Stimulated activated CD8-positive, alpha-beta memory T cell treated with anti-CD3 and anti-CD28 coated beads, Interleukin-4, amount 100 ng/mL, for 4 hours (primary cell): ENCODE results near the gene LRRC8E.
A peak's percentile ranks its signal among the peaks of the same experiment; 100 is the strongest.
"Not testable (repeated sequence)": the region's sequence is repeated elsewhere in the genome, so short reads cannot be mapped to it uniquely, and the experiment has no call there.

Source experiments
- DNase-seq, 2 donors: peaks; one replicate each; pipeline ENCODE4 v3.0.0-alpha.2; 2020; ENCODE audit warnings: low read depth in 2 of 2, low spot score in 1 of 2

LRRC8E gene

GRCh38 chr19:7907544-7907943 is 19.2 kb downstream of the LRRC8E start:
- no peak for DNase-seq

DNA sequence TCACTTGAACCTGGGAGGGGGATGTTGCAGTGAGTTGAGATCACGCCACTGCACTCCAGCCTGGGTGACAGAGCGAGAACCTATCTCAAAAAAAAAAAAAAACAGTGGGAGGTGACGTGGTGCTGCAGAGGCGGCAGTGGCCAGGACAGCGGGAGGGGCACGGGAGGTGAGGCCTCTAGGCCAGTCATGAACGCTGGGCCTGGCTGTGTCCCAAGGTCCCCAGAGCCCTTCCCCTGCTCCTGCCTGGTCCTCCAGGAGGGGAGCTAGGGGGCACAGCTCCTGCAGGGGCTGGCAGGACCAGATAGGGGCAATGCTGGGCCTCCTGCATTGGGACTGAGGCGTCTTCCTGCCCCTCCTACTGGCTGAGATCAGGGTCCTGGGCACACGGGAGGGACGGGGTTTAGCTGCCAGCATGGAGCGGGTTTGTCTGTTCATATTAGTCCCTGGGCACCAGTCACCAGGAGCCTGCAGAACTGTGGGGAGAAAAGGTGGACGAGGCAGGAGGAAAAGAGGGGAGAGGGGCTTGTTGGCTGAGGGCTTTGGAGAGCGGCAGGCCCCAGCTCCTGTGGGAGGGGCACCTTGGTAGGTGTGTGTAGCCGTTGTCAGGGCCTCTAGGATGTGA is 19.9 kb downstream of the LRRC8E start:
- DNase-seq: no peak

- DNase-seq: no peak
Measured at GRCh38 chr19:7908742-7909461, 20.6 kb downstream of the LRRC8E start.

DNA sequence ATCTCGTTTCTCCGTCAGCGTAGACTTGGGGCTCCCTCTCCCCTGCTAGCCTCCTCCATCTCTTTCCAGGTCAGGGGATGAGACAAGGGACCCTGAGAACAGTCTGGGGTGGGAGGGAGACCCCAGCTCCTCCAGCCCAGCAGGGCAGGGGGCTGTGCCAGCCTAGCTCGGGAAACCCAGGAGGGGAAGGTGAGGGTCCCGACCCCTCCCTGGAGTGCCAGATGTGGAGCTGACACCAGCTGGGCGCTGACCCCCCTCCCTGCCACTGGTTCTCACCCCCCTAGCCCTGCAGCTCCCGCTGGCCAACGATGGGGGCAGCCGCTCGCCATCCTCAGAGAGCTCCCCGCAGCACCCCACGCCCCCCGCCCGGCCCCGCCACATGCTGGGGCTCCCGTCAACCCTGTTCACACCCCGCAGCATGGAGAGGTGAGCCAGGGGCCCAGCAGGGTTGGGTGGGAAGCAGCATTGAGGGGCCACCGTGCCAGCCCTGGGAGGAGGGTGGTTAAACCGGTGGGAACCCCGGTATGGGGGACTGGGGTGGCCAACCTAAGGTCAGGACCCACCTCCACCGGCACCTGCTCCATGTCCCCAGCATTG is 21.3 kb downstream of the LRRC8E start:
- DNase-seq: no peak

GRCh38 chr19:7910321-7911161 is 22.2 kb downstream of the LRRC8E start:
- no peak for DNase-seq

- DNase-seq: no peak
Measured at GRCh38 chr19:7911508-7912143, 23.3 kb downstream of the LRRC8E start.

DNA sequence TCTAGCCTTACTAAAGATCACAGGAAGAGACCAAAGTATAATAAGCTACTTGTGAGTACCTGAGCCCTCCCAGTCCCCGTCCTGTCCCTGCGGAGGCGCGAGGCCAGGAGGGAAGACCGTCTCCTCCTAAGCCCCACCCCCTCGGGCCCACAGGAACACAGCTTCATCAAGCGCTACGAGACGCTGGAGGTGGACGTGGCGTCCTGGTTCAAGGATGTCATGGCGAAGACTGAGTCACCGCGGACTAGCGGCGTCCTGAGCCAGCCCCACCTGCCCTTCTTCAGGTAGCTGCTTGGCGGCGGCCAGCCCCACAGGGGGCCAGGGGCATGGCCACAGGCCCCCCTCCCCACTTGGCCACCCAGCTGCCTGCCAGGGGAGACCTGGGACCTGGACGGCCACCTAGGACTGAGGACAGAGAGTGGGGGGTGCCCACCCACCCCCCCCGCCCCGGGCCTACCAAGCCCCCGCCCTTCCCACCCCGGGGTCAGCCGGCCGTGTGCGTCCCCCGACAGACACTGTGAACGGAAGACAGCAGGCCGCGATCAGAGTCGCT is 23.9 kb downstream of the LRRC8E start:
- no peak for DNase-seq

- no peak for DNase-seq
Measured at GRCh38 chr19:7912697-7913564, 24.6 kb downstream of the LRRC8E start.

- no peak for DNase-seq
Measured at GRCh38 chr19:7913652-7914051, 25.3 kb downstream of the LRRC8E start.

DNA sequence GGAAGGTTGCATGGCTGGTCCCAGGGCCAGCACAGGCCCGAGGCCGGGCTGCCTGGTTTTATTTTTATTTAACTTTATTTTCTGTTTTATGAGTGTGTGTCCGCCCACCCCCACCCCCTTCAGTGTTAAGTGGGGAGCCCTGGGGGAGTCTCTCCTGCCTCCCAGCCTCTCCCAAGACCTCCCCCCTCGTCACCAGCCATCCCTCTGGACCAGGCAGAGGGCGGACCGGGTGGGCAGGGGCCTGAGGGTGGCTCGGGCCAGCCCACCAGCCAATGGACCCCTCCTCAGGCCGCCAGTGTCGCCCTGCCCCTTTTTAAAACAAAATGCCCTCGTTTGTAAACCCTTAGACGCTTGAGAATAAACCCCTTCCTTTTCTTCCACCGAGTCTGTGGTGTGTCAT is 25.8 kb downstream of the LRRC8E start:
- no peak for DNase-seq

DNA sequence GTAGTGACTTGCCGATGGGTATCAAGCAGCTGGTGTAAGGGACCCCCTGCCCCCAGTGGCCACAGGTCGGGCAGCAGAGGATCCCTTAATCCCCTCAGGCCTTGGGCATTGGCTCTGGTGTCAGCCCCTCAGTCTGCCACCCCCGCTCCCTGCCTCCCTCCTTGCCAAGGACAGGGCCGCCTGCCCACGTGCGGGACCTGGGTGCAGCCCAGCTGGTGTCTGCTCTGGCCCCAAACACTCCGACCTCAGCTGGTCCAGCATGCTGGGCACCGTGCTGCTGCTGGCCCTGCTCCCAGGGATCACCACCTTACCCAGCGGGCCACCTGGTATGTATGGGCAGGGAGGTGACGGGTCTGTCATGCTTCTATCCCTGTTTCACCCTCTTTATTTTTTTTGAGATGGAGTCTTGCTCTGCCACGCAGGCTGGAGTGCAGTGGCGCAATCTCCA is 26.3 kb downstream of the LRRC8E start, which contains the start of gene TGFBR3L:
Gene TGFBR3L (plus strand): TSS at position 233 of the 448 bp plus-strand sequence.
- DNase-seq: no peak

- DNase-seq: no peak
Measured at GRCh38 chr19:7915250-7916102, 27.2 kb downstream of the LRRC8E start.

GRCh38 chr19:7916103-7916954 is 28.0 kb downstream of the LRRC8E start:
- no peak for DNase-seq

GRCh38 chr19:7916955-7917266 is 28.6 kb downstream of the LRRC8E start:
- DNase-seq: no peak

DNA sequence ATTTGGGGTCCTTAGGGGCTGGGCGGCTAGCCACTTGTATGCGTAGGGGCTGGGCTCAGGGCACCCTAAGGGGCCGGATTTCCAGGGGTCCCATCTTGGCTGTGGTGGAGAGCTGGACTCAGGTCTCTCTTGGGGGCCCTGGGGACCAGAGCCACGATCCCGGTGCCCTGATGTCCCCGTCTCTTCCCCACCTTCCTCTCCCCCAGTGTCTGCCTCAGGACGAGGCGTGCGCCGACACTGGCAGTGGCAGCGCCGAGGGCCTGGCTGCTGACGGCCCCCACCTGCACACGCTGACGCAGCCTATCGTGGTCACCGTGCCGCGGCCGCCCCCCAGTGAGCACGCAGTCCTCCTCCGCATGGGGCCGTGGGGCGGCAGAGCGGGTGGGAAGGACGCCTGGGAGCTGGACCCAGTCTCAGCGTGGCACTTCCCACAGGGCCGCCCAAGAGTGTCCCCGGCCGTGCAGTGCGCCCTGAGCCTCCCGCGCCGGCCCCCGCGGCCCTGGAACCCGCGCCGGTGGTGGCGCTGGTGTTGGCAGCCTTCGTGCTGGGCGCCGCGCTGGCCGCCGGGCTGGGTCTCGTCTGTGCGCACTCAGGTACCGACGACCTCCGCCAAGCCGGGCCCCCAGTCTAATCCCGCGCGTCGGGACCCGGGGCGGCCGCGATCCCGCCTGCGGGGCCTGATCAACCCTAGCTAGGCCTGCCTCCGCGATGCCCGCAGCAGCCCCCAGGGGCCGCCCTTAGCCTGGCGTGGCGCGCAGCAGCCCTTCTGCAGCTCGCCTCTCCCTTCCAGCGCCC is 29.2 kb downstream of the LRRC8E start:
- DNase-seq: peak in 1 of 2 donors; percentile 24

- not testable (repeated sequence) for DNase-seq
Measured at GRCh38 chr19:7918062-7918614, 29.8 kb downstream of the LRRC8E start.
